ENCODE data around the gene SORCS2. TPM values are rescaled to one million over a fixed set of nuclear protein-coding genes. Genes with fewer than 3 reads are reported as not detected.

SORCS2 gene
- total RNA-seq, 1 donor from 2014 or later: 13.8 TPM

- H3K4me2 ChIP-seq (ENCODE audit: low read length): no peak overlapping the region
- no peaks in the 10 kb centered on the region for H3K4me1 ChIP-seq (ENCODE audit: insufficient read depth, low read length)
- H3K27ac Mint-ChIP-seq (ENCODE audit: unreplicated experiment): no peak overlapping the region
- H3K4me3 Mint-ChIP-seq (ENCODE audit: unreplicated experiment): no peak overlapping the region
- H3K79me2 ChIP-seq (ENCODE audit: insufficient read depth, low read length): peaks cover 19% of the 10 kb centered on the region
- peaks cover 4% of the 10 kb centered on the region for H3K9me3 Mint-ChIP-seq (ENCODE audit: unreplicated experiment)
- peaks cover 4% of the 10 kb centered on the region for H3K4me1 Mint-ChIP-seq (ENCODE audit: low read depth, unreplicated experiment)
- no peak overlapping the region for H3K4me3 ChIP-seq (ENCODE audit: insufficient read depth, low read depth, low read length)
- TF ChIP-seq CTCF (IDR thresholded peaks at IDR 0.05; ENCODE audit: insufficient read depth, low read depth, low read length): no peak
- TF ChIP-seq EZH2 (IDR thresholded peaks at IDR 0.05; ENCODE audit: insufficient read depth, low read length): no peak
- DNase-seq (ENCODE audit: low read depth) (no peak), FAIRE-seq (no peak)
- H3K36me3 ChIP-seq (ENCODE audit: insufficient read depth, low read length): no peaks in the 10 kb centered on the region
- H3K36me3 Mint-ChIP-seq (ENCODE audit: low read depth, unreplicated experiment): peaks cover 9% of the 10 kb centered on the region
- H3K27me3 ChIP-seq (ENCODE audit: insufficient read depth, low read length): no peaks in the 10 kb centered on the region
- H3K27me3 Mint-ChIP-seq (ENCODE audit: low read depth, unreplicated experiment): peaks cover 10% of the 10 kb centered on the region
- H3K9me3 ChIP-seq (ENCODE audit: insufficient read depth, low read depth, low read length): peaks cover 4% of the 10 kb centered on the region
- H3K9ac ChIP-seq (ENCODE audit: low read length): no peak overlapping the region
- no peak overlapping the region for H2AFZ ChIP-seq (ENCODE audit: low read depth, low read length)
- H4K20me1 ChIP-seq (ENCODE audit: insufficient read depth, low read length): peaks cover 35% of the 10 kb centered on the region
- no peak overlapping the region for H3K27ac ChIP-seq (ENCODE audit: low read depth, low read length)
Observed at GRCh38 chr4:7235030-7235380, 42.7 kb downstream of the SORCS2 start.

GRCh38 chr4:7236847-7237246 is 44.5 kb downstream of the SORCS2 start:
- TF ChIP-seq EZH2 (IDR thresholded peaks at IDR 0.05; ENCODE audit: insufficient read depth, low read length) (no peak), CTCF (IDR thresholded peaks at IDR 0.05; ENCODE audit: insufficient read depth, low read depth, low read length) (no peak)
- peaks cover 9% of the 10 kb centered on the region for H3K36me3 Mint-ChIP-seq (ENCODE audit: low read depth, unreplicated experiment)

GRCh38 chr4:7237873-7238272 is 45.5 kb downstream of the SORCS2 start:
- H2AFZ ChIP-seq (ENCODE audit: low read depth, low read length): no peak overlapping the region
- peaks cover 4% of the 10 kb centered on the region for H3K9me3 Mint-ChIP-seq (ENCODE audit: unreplicated experiment)
- H3K27ac ChIP-seq (ENCODE audit: low read depth, low read length): no peak overlapping the region
- no peak overlapping the region for H3K4me2 ChIP-seq (ENCODE audit: low read length)
- H3K4me3 ChIP-seq (ENCODE audit: insufficient read depth, low read depth, low read length): no peak overlapping the region
- H3K9me3 ChIP-seq (ENCODE audit: insufficient read depth, low read depth, low read length): peaks cover 4% of the 10 kb centered on the region
- no peaks in the 10 kb centered on the region for H3K36me3 ChIP-seq (ENCODE audit: insufficient read depth, low read length)
- peaks cover 26% of the 10 kb centered on the region for H3K79me2 ChIP-seq (ENCODE audit: insufficient read depth, low read length)
- H3K27me3 ChIP-seq (ENCODE audit: insufficient read depth, low read length): no peaks in the 10 kb centered on the region
- no peaks in the 10 kb centered on the region for H3K4me1 ChIP-seq (ENCODE audit: insufficient read depth, low read length)
- peaks cover 7% of the 10 kb centered on the region for H3K4me1 Mint-ChIP-seq (ENCODE audit: low read depth, unreplicated experiment)
- FAIRE-seq: no peak
- no peak overlapping the region for H3K9ac ChIP-seq (ENCODE audit: low read length)
- peaks cover 58% of the 10 kb centered on the region for H4K20me1 ChIP-seq (ENCODE audit: insufficient read depth, low read length)
- no peak overlapping the region for H3K27ac Mint-ChIP-seq (ENCODE audit: unreplicated experiment)
- peaks cover 17% of the 10 kb centered on the region for H3K27me3 Mint-ChIP-seq (ENCODE audit: low read depth, unreplicated experiment)
- TF ChIP-seq CTCF (IDR thresholded peaks at IDR 0.05; ENCODE audit: insufficient read depth, low read depth, low read length) (no peak), EZH2 (IDR thresholded peaks at IDR 0.05; ENCODE audit: insufficient read depth, low read length) (no peak)
- no peak overlapping the region for H3K4me3 Mint-ChIP-seq (ENCODE audit: unreplicated experiment)
- peaks cover 9% of the 10 kb centered on the region for H3K36me3 Mint-ChIP-seq (ENCODE audit: low read depth, unreplicated experiment)
- no peak for DNase-seq (ENCODE audit: low read depth)

More at GRCh38 chr4:7236847-7237246, 44.5 kb downstream of the SORCS2 start:
- FAIRE-seq (no peak), DNase-seq (ENCODE audit: low read depth) (no peak)
- no peak overlapping the region for H2AFZ ChIP-seq (ENCODE audit: low read depth, low read length)
- H3K4me2 ChIP-seq (ENCODE audit: low read length): no peak overlapping the region
- peaks cover 4% of the 10 kb centered on the region for H3K9me3 Mint-ChIP-seq (ENCODE audit: unreplicated experiment)
- peaks cover 4% of the 10 kb centered on the region for H3K9me3 ChIP-seq (ENCODE audit: insufficient read depth, low read depth, low read length)
- no peak overlapping the region for H3K4me3 ChIP-seq (ENCODE audit: insufficient read depth, low read depth, low read length)
- H3K4me1 Mint-ChIP-seq (ENCODE audit: low read depth, unreplicated experiment): peaks cover 7% of the 10 kb centered on the region
- H3K27me3 Mint-ChIP-seq (ENCODE audit: low read depth, unreplicated experiment): peaks cover 17% of the 10 kb centered on the region
- no peaks in the 10 kb centered on the region for H3K36me3 ChIP-seq (ENCODE audit: insufficient read depth, low read length)
- no peak overlapping the region for H3K27ac Mint-ChIP-seq (ENCODE audit: unreplicated experiment)
- H3K4me3 Mint-ChIP-seq (ENCODE audit: unreplicated experiment): no peak overlapping the region
- H3K4me1 ChIP-seq (ENCODE audit: insufficient read depth, low read length): no peaks in the 10 kb centered on the region
- peaks cover 49% of the 10 kb centered on the region for H4K20me1 ChIP-seq (ENCODE audit: insufficient read depth, low read length)
- H3K27ac ChIP-seq (ENCODE audit: low read depth, low read length): no peak overlapping the region
- H3K79me2 ChIP-seq (ENCODE audit: insufficient read depth, low read length): peaks cover 25% of the 10 kb centered on the region
- no peak overlapping the region for H3K9ac ChIP-seq (ENCODE audit: low read length)
- H3K27me3 ChIP-seq (ENCODE audit: insufficient read depth, low read length): no peaks in the 10 kb centered on the region

All from astrocyte (in vitro differentiated cells and primary cell).